ENCODE measurements around the gene NKRF. TPM values are rescaled to one million over a fixed set of nuclear protein-coding genes. Genes with fewer than 3 reads are reported as not detected.

The NKRF gene
- total and polyA plus RNA-seq, 12 donors = 2.8 to 6.9 (median 4.6) TPM

DNA sequence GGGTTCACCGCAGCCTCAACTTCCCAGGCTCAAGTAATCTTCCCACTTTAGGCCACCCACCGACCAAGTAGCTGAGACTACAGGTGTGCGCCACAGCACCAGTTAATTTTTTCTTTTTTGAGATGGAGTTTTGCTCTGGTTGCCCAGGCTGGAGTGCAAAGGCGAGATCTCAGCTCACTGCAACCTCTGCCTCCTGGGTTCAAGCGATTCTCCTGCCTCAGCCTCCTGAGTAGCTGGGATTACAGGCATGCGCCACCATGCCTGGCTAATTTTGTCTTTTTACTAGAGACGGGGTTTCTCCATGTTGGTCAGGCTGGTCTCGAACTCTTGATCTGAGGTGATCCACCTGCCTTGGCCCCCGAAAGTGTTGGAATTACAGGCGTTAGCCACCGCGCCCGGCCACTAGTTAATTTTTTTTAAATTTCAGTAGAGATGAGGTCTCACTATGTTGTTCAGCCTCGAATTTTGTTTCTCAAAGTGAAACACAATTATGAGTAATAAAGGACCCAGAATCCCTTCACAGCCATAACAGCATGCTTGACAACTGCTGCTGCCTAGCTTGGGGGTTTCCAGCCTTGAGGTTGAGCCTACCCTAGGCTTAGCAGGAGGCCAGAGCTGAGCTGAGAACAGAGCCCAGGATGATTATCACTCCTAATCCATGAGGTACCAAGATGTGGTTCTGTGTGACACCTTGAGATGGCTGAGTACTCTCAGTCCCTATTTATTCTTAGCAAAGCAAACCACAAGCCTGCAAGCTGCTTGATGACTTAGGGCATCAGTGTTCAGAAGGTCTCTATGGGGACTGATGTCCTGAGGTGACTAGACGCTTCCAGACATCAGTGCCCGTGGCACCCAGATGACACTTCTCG, 41.6 kb upstream of the NKRF start:
- no peak for ATAC-seq
- intact Hi-C loops (cut with DNase I) = no loop called here
- H3K27ac ChIP-seq = no peak overlapping the region
- no peak for DNase-seq
- H3K4me3 ChIP-seq = no peak overlapping the region
- H3K36me3 ChIP-seq = peaks cover 0 to 47% (median 0%) of the 10 kb centered on the region in 9 donors
- 94% methylated on average over 17 of the region's 17 CpGs for WGBS, 2 donors
- no peaks in the 10 kb centered on the region for H3K9me3 ChIP-seq
- TF ChIP-seq, protein P1, sequence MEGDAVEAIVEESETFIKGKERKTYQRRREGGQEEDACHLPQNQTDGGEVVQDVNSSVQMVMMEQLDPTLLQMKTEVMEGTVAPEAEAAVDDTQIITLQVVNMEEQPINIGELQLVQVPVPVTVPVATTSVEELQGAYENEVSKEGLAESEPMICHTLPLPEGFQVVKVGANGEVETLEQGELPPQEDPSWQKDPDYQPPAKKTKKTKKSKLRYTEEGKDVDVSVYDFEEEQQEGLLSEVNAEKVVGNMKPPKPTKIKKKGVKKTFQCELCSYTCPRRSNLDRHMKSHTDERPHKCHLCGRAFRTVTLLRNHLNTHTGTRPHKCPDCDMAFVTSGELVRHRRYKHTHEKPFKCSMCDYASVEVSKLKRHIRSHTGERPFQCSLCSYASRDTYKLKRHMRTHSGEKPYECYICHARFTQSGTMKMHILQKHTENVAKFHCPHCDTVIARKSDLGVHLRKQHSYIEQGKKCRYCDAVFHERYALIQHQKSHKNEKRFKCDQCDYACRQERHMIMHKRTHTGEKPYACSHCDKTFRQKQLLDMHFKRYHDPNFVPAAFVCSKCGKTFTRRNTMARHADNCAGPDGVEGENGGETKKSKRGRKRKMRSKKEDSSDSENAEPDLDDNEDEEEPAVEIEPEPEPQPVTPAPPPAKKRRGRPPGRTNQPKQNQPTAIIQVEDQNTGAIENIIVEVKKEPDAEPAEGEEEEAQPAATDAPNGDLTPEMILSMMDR (IDR thresholded peaks at IDR 0.05) = no peak
- H3K27me3 ChIP-seq = no peaks in the 10 kb centered on the region
- H3K4me1 ChIP-seq = no peaks in the 10 kb centered on the region

DNA sequence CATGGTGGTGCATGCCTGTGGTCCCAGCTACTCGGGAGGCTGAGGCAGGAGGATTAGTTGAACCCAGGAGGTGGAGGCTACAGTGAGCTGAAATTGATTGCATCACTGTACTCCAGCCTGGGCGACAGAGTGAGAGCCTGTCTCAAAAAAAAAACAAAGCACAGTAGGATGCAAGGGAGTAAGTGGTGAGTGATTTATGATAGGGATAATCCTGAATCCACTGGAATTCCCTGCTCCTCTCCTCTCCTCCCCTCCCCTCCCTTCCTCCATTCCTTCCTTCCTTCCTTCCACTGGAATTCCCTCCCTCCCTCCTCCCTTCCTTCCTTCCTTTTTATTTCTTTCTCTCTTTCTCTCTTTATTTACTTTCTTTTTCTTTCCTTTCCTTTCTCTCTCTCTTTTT, 40.9 kb upstream of the NKRF start:
- WGBS, 2 donors = 86 to 100% methylated on average over 2 of the region's 2 CpGs
- H3K4me3 ChIP-seq = no peak overlapping the region
- no peak overlapping the region for H3K27ac ChIP-seq
- no peaks in the 10 kb centered on the region for H3K27me3 ChIP-seq
- H3K36me3 ChIP-seq = peaks cover 0 to 40% (median 0%) of the 10 kb centered on the region in 9 donors
- intact Hi-C loops (cut with DNase I) = no loop called here
- ATAC-seq = no peak
- no peak for DNase-seq
- TF ChIP-seq, protein P1 (IDR thresholded peaks at IDR 0.05) = no peak
- no peaks in the 10 kb centered on the region for H3K4me1 ChIP-seq
- H3K9me3 ChIP-seq = no peaks in the 10 kb centered on the region

DNA sequence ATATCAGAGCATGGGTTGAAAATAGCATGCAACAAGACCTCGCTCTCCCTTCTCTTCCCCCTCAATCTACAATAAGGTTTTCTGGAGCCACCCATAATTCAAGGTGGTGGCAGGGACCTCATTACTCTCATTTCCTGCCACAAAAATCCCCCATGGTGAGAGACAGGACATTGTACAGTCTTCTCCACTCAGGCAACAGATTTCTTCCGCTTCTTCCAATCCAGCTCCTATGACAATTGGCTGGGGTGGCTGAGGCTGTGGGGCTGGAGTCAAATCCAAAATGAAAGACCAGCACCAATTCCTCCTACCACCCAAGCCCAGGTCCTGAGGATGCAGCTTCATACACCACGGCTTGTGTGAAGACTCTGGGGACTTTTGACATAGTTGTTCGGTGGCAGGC, 40.3 kb upstream of the NKRF start:
- H3K27ac ChIP-seq = no peak overlapping the region
- intact Hi-C loops (cut with DNase I) = no loop called here
- TF ChIP-seq, protein P1 (IDR thresholded peaks at IDR 0.05) = no peak
- ATAC-seq (no peak), DNase-seq (no peak)
- no peaks in the 10 kb centered on the region for H3K9me3 ChIP-seq
- H3K4me3 ChIP-seq = no peak overlapping the region
- WGBS, 2 donors = 94 to 96% methylated on average over 4 of the region's 4 CpGs
- H3K36me3 ChIP-seq = peaks cover 0 to 36% (median 0%) of the 10 kb centered on the region in 9 donors
- no peaks in the 10 kb centered on the region for H3K4me1 ChIP-seq
- H3K27me3 ChIP-seq = no peaks in the 10 kb centered on the region

DNA sequence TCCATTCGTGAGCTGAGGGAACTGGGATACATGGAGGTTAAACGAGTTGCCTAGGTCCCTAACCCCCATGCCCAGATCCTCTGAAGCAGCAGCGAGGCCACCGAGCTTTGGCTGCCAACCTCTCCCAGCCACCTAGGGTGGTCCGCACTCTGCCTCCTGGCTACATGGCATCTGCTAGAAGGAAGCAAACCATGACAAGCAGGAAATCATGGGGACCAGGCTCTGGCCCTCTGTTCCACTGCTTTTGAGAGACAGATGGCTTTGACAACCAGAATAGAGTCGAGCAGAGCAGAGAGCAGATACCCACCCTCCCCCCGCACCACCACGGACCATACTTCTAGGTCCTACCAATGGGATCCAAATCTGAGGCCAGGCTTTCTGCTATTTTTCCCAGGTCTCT, 37.5 kb upstream of the NKRF start:
- no peak for ATAC-seq
- TF ChIP-seq, protein P1 (IDR thresholded peaks at IDR 0.05) = no peak
- intact Hi-C loops (cut with DNase I) = no loop called here

More for the DNA sequence above, 37.5 kb upstream of the NKRF start:
- Histone ChIP-seq H3K4me1 (no peaks in the 10 kb centered on the region), H3K36me3 (peaks cover 0 to 35% (median 0%) of the 10 kb centered on the region in 9 donors), H3K4me3 (no peak overlapping the region), H3K27me3 (no peaks in the 10 kb centered on the region), H3K9me3 (no peaks in the 10 kb centered on the region), H3K27ac (no peak overlapping the region)
- no peak for DNase-seq
- 86 to 90% methylated on average over 8 of the region's 8 CpGs for WGBS, 2 donors

Measured in heart right ventricle (tissue), 16 donors.